ENCODE results near the gene VIPR2. TPM values are rescaled to one million over a fixed set of nuclear protein-coding genes. Genes with fewer than 3 reads are reported as not detected.

The VIPR2 gene
- total RNA-seq, 1 donor from 2014 or later = not detected

GRCh38 chr7:159078193-159078910 lies 66.3 kb downstream of the VIPR2 start:
- no peak for DNase-seq (ENCODE audit: low read depth)
- H3K4me3 ChIP-seq (ENCODE audit: low read depth, low read length) = no peak overlapping the region
- no peak for TF ChIP-seq CTCF (conservative IDR thresholded peaks at IDR 0.05; ENCODE audit: low read depth, low read length)

GRCh38 chr7:159076333-159076732 lies 68.3 kb downstream of the VIPR2 start:
- no peak overlapping the region for H3K4me3 ChIP-seq (ENCODE audit: low read depth, low read length)
- no peak for DNase-seq (ENCODE audit: low read depth)
- TF ChIP-seq CTCF (conservative IDR thresholded peaks at IDR 0.05; ENCODE audit: low read depth, low read length) = no peak

GRCh38 chr7:159075563-159076238 lies 69.0 kb downstream of the VIPR2 start:
- TF ChIP-seq CTCF (conservative IDR thresholded peaks at IDR 0.05; ENCODE audit: low read depth, low read length) = no peak
- DNase-seq (ENCODE audit: low read depth) = no peak
- no peak overlapping the region for H3K4me3 ChIP-seq (ENCODE audit: low read depth, low read length)

- no peak for DNase-seq (ENCODE audit: low read depth)
- no peak for TF ChIP-seq CTCF (conservative IDR thresholded peaks at IDR 0.05; ENCODE audit: low read depth, low read length)
- H3K4me3 ChIP-seq (ENCODE audit: low read depth, low read length) = no peak overlapping the region
Measured at GRCh38 chr7:159071260-159071659, 73.4 kb downstream of the VIPR2 start.

GRCh38 chr7:159070431-159071148 lies 74.1 kb downstream of the VIPR2 start:
- no peak for TF ChIP-seq CTCF (conservative IDR thresholded peaks at IDR 0.05; ENCODE audit: low read depth, low read length)
- H3K4me3 ChIP-seq (ENCODE audit: low read depth, low read length) = no peak overlapping the region
- DNase-seq (ENCODE audit: low read depth) = no peak

- H3K4me3 ChIP-seq (ENCODE audit: low read depth, low read length) = no peak overlapping the region
- no peak for DNase-seq (ENCODE audit: low read depth)
- TF ChIP-seq CTCF (conservative IDR thresholded peaks at IDR 0.05; ENCODE audit: low read depth, low read length) = no peak
Measured at GRCh38 chr7:159068893-159069448, 75.7 kb downstream of the VIPR2 start.

All from epithelial cell of proximal tubule (primary cell).